HG02610 (cell line): ENCODE data around the gene NEIL3.
"Not testable (repeated sequence)": the region's sequence is repeated elsewhere in the genome, so short reads cannot be mapped to it uniquely, and the experiment has no call there.

ENCODE experiments used
- ATAC-seq: cut with Tn5 transposase; IDR thresholded peaks from one replicate; pipeline ENCODE4 v1.9.1; 2021; ENCODE audit warnings: mild to moderate bottlenecking, moderate library complexity; ENCODE audit not compliant: unreplicated experiment

Gene NEIL3

DNA sequence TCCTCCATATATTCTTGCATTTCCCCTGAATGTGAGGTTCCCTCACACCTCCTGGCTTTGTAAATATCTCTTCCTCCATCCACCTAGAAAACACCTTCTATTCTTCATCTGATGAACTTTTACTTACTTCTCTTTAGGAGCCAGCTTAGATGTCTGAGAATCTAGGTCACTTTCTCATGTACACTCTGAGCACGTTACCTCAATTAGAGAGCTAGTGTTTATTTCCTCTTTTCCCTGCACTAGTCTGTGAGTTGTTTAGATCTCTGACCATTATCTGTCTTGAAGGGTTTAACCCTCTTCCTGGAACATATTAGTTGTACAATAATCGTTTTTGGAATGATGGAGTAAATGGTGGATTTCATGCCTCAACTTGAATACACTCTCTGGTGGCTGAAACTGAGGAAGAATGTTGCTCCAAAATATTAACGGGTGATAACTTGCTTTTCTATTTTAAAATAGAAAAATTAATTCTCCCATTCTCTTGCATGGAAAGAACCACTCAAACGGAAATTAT, 8.5 kb upstream of the NEIL3 start:
- ATAC-seq: no peak

DNA sequence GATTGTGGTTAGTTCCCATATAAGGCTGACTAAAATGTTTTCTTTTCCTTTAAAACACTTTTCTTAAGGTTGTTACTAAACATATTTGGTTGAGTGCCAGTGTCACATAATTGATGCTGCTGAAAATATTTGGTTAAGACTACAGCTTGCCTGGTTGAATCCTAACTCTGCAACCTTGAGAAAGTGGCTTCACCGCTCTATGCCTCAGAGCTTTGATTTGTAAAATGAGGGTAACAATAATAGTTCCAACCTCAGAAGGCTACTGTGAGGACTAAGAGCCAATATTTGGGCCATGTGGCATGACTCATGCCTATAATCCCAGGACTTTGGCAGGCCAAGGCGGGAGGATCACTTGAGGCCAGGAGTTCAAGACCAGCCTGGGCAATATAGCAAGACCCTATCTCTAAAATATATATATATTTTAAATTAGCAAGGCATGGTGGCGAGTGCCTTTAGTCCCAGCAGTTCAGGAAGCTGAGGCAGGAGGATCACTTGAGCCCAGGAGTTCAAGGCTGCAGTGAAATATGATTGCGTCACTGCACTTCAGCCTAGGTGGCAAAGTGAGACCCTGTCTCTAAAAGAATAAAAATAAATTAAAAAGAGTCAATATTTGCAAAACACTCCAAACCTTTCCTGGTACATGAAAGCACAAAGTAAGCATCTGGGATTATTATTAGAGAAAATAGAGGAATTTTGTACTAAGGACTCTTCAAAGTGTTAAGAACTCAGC, 7.1 kb upstream of the NEIL3 start:
- no peak for ATAC-seq

DNA sequence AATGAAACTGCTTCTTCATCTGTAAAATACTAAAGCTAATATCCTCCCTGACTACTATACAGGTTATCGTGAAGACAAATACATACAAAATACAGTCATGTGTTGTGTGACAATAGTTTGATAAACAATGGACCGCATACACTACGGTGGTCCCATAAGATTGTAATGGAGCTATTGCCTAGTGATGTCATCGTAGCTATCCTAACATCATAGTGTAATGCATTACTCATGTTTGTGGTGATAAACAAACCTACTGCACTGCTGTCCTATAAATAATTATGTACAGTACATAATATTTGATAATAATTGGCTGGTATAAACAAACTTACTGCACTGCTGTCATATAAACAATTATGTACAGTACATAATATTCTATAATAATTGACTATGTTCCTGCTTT, 5.6 kb upstream of the NEIL3 start:
- ATAC-seq: no peak

DNA sequence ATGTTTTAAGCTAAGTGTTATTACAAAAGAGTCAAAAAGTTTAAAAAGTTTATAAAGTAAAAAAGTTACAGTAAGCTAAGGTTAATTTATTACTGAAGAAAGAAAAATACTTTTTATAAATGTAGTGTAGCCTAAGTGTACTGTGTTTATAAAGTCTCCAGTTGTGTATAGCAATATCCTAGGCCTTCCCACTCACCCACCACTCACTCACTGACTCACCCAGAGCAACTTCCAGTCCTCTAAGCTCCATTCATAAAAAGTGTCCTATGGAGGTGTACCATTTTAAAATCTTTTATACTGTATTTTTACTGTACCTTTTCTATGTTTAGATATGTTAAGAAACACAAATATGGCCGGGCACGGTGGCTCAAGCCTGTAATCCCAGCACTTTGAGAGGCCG, 4.8 kb upstream of the NEIL3 start:
- ATAC-seq: not testable (repeated sequence)

DNA sequence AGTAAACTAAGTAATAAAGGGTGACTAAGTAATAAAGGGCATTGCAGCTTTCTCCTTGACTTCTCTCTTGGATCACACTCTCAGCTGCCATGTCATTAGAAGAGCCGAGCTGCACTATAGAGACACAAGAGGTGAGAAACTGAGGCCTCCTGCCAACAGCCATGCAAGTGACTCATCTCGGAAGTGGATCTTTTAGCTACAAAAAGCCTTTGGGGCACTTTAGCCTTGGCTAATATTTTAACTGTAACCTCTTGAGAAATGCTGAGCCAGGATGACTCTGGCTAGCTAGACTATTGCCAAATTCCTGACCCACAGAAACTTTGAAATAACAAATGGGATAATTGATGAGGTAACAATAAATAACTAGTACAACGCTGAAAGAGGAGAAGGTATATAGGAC, 1.5 kb upstream of the NEIL3 start:
- ATAC-seq: no peak

DNA sequence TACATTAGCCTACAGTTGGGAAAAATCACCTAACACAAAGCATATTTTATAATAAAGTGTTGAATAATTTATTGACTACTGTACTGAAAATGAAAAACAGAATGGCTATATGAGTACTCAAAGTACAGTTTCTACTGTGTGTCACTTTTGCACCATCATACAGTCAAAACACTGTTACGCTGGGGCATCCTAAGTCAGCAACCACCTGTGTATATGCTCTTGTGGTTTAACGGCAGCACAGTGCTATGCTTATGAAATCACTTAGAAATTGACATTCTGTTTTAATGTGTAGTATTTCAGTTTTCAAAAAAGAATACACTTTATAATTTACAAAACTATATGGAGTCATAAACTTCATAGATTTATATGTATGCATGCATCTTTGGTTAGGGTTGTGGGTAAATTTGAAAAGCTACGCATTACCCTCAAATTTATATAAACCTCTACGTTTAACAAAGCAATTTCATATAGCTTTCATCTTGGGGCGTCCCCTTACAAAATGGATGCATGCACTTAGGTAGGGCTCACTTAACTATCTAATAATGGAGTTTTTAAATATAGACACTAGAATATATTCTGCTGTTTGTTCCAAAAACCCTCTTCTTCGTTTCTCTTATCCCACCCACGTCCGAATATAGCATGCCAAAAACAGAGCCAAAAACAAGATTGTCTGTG, 690 bp upstream of the NEIL3 start:
- ATAC-seq: no peak

DNA sequence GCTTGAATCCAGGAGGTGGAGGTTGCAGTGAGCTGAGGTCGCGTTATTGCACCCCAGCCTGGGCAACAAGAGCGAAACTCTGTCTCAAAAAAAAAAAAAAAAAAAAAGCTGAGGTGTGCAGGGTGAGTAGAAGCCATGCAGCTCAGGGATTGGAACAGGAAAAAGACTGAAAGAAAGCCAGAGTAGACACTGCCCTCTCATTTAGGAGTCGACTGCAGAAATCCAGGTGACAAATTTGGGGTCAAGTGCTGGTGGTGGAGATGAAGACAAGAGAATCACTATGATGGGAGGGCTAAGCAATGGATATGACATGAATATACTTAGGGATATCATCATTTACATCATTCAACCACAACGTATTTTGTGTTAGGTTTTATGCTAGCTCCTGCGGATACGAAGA, 1.9 kb downstream of the NEIL3 start:
- ATAC-seq: no peak

DNA sequence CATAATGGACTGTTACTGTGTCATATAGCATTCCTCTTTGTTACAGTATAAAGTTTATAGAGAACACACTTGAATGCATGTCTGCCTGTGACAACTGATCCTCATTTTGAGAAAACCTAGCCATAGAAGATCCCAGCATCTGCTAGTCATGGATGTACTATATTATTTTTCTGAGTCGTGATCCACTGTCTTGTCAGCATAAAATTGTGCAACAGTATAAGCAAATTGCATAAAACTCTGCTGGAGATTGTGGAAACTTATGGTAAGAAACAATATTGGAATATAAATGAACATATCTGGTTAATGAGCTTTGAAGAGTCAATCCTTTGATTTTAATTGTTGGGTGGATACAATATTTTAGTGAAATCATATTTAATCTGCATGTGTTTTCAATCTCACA, 3.6 kb downstream of the NEIL3 start:
- no peak for ATAC-seq

DNA sequence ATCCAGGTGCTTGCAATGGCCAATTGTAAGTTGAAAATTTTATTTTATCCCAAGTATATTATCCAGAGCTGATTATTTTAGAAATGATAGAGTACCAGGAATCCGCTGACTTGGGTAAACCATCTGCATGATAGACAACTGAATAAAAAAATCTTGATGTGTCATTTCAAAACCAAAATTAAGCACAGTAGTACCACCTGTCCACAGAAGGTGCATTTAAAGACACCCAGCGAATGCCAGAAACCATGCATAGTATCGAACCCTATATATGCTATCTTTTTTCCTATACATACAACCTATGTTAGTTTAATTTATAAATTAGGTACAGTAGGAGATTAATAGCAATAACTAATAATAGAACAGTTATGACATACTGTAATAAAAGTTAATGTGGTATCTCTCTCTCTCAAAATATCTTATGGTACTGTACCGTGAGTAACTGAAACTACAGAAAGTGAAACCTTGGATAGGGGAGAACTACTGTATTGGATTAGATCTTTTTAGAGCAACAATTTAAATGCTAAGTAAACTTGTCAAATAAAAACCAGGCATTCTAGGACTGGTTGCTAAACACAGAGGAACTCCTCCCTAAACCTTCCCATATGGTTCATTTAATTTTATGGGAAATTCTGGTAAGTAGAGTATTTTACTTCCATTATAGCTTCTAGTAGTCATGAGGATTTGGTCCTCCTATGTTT, 6.2 kb downstream of the NEIL3 start:
- peak; percentile 60 for ATAC-seq

DNA sequence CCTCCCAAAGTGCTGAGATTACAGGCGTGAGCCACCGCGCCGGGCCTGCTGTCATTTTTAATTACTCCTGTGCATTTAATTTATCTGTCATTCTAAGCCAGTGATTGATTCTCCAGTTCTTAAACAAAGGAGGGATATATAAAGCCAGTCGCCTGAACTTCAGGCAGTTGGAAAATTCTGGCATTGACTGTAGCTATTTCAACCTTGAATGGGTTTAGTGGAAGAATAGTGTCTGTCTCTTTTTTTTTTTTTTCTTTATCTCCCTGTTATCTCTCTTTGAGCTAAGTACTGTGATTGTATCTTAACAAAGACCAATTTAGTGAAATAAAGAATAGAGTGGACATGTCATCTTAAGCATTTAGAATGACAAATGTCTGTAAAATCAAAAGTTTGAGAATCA, 11.0 kb downstream of the NEIL3 start:
- ATAC-seq: no peak

DNA sequence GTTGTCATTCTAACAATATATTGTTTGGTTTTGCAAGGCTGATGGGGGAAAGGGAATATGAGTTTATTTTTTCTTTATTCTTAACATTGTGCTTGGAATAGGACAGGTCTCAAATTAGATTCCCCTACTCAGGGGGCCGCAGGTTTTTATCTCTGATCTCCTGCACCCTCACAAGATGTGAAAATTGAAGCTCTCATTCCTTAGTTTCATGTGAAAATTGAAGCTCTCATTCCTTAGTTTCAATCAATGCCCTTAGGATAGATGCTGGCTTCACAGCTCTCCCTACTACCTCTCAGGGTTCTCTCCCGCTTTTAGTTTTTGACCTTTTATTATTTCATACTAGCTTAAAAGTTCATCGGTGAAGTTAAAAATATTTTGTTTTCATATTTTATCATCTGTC, 12.0 kb downstream of the NEIL3 start:
- ATAC-seq: no peak

DNA sequence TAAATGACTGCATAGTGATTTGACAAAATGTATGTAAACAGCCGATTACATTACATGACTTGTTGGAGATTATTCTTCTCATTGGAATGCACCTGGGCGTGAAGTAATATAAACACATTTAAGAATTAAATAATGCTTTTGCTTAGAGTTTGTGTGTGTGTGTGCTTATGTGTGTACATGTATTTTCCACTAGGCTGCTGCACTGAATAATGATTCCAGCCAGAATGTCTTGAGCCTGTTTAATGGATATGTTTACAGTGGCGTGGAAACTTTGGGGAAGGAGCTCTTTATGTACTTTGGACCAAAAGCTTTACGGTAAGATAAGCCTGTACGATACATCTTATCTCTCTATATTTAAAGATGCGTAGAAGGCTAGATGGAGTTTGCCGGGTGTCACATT, 12.6 kb downstream of the NEIL3 start:
- no peak for ATAC-seq

DNA sequence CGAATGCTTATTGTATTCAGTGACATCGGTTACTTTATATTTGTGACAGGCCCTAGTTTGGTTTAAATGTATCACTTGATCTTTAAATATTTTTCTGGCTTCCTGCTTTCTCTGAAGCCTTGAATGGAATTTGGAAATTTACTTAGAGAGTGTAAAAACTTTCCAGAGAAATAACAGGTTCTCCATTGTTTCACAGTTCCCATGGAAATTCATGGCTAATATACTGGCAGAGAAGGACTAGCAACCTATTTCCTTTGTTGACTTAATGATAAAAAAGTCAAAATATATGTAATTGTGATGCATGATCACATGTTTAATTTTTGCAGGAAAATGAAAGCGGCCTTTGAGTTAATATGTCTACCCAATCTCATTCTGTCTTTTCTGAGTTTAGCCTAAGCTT, 13.2 kb downstream of the NEIL3 start:
- no peak for ATAC-seq

DNA sequence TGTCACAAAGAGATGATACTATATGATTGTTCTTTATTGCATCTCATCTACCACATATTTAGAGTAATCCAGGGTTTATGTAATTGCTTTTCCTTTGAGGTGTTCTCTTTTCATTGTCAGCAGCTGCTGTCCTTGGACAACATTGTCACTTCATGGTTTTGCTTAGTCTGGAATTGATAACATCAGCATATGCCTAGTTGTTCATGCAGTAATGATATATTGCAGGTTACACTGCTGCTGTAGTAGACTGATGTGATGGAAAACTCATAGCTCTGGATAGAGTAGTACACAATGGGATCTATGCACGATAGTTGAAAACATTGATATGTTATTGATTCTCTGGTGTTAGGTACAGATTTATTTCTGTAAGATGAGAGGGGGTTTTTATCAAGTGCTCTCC, 13.7 kb downstream of the NEIL3 start:
- no peak for ATAC-seq

DNA sequence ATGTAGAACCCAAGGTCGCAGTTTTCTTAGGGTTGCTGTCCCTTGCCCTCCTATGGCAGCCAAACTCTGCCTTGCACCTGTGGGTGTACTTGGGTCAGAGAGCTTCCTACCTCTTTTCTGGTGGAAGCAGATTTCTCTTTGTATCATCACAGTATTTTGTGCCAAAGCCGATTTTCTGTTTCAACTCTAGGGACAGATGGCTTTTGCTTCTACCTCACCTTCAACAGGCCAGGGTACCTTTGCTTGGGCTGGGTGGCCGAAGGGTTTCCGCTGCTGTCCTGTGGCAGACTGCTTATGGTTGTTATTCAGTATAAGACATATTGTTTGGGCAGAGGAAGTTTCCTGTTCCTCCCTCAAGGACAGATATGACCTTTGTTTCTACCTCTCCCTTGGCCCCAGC, 22.4 kb downstream of the NEIL3 start:
- ATAC-seq: no peak

DNA sequence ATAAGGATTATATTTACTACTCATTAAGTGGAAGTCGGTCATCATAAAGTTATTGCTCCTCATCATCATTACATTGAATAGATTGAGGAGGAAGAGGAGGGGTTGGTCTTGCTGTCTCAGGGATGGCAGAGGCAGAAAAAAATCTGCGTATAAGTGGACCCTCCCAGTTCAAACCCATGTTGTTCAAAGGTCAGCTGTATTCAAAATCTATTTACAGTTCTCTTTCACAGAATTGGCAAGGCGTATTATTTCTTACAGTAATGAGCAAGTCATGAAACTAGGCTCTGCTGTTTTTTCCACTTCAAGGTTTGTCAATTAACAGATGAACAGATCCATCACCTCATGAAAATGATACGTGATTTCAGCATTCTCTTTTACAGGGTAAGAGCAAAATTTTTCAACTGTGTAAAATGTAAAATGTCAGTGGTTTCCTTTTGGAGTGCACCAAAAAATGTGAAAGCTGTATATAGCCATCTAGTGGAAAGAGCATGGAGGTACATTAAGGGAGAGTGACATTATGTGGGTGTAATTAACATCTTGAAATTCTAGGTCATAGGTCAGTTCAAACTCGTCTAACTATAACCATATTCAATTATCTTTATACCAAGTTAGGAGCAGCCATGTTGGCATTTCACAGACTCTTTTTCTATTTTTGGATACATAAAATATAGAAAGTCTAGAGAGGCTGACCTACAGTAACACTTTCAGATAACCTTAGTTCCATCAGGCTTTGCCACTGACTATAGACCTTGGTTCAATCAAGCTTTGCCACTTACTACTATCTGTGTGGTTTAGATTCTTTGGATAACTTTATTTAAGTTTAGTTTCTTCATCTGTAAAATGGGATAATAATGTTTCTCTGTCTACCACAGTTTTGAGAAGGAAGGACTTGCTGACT, 30.1 kb downstream of the NEIL3 start:
- ATAC-seq: peak; percentile 96

DNA sequence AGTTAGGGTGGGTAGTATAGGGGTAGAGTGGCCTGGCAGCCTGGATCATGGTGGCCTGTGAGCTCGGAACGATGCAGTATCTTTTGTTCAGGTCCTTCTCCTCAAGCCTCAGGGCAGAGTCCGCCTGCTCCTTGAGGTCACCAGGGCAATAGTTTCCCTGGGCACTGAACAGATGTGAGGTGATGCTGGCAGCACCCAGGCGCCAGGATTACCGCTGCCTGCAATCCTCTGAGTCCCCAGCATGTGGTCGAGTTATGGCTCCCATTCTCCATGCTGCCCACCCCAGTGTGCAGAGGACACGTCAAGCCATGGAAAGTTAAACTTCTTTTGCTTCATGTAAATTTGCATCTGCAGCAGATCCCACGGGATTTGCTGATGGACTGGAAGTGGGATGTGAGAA, 38.7 kb downstream of the NEIL3 start:
- no peak for ATAC-seq

DNA sequence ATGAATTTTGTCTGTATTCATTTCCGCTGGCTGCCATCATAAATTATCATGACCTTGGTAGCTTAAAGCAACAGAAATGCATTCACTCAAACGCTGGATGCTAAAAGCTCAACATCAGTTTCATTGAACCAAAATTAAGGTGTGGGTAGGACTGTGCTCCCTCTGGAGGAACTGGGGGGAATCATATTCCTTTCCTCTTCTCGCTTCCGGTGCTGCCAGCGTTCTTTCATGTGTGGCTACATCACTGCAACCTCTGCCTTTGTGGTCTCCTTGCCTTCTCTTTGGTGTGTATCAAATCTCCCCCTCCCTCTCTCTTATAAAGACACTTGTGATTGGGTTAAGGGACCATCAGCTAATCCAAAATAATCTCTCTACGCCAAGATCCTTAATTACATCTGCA, 39.5 kb downstream of the NEIL3 start:
- ATAC-seq: no peak

DNA sequence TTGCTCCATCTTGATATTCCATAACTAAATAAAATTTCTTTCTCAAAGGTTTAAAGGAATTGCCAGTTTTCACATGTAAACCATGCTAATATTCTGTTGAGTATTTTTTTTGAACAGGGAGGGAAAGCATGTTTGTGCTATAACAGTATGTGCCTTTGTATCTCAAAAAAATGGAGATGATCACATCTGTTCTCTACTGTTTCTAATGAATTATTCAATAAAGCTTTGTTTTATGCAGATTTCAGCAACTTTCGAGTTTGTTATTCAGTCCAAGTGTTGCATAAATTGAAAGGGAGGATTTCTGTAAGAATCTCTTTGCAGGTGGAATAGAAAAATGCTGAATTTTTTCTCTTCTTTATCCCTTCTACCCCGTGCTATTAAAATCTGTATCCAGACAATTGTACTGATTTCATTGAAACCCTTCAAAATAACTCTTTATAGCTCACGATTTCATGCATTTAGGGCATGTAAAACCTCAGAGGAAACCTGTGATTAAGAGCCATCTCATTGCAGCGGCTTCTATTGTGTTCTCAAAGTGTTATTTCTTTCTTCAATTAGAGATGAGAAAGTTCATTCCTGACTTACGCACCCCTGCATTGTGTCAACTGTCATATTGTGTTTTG, 42.1 kb downstream of the NEIL3 start:
- ATAC-seq: no peak

DNA sequence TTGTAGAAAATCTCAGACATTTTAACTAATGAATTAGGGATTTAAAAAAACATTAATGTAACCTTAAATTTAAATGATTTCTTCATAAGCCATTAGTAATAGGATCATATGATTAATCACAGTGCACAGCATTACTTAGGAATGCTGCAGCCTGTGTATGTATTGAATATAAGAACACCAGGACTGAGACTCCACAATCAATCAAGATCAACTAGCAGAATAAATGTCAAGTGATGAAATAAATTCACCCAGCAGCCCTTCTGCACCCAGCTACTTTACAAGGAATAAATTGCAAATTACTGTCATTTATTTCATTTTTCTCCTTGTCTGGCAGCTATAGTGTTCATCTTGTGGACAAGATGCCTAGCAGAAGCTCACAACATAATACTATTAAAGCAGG, 46.5 kb downstream of the NEIL3 start:
- ATAC-seq: no peak

DNA sequence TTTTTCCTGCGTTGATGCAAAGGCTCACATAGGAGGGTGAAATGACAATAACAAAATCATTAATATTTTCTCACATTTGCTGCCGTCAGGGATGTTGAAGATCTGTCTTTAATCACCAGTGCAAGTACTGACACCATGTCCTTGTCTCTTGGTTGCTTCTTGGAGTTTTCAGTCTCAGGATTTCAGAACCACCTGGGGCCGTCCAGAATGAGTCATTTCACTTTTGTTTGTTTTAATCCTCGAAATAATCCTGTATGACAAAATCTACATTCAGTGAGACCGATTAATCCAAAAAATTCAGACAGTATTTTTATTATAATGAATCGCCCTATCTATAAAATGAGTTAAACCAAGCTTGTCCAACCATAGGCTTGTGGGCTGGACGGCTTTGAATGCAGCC, 47.2 kb downstream of the NEIL3 start:
- no peak for ATAC-seq
